Pericardium fibroblast (primary cell): Measurements from ENCODE around the gene ARL6IP5. TPM values are rescaled to one million over a fixed set of nuclear protein-coding genes. Genes with fewer than 3 reads are reported as not detected.

Experiments
- total RNA-seq: library from RNA; depleted of rRNA; stranded (reverse); fragments of >200 nt; gene quantifications from 2 replicates; pipeline ENCODE4 v1.2.3, GENCODE V29; 2015

Gene ARL6IP5
- 106 and 134 TPM in 2 replicates for total RNA-seq

GRCh38 chr3:69084326-69085167 is at the start of gene ARL6IP5:
Gene ARL6IP5 (plus strand): TSS chr3:69084937. CDS start chr3:69085048, 111 bp downstream.

DNA sequence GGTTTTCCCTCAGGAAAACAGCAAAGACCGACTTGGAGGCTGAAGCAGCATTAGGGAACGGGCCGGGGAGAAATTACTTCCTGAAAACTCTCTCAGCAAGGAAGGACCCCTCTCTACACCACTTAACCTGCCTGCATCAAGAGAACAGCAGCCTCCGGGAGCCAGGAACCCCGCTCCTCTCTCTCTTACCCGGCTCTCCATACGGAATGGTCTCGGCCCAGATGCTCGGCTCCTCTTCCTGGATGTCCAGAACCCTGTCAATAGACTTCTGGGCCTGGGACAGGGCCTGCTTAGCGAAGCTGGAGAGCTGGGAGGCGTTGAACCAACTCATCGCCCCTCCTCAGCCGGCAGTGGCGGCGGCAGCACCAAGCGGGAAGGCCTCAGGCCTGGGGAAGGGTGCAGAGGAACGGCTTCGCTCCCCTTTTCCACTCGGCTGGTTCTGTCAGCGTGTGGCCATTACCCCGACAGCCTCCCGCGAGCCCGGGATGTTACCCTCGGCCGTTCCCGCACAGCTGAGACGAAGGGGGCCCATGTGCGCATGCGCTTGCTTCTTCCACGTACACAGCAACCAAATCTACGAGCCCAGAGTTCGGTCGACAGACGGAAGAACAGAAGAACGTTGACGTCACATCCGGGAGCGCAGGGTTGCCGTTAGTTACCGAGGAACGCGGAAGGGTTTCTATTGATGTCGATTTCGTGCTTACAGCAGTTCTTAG is 32.8 kb upstream of the ARL6IP5 start, which contains the start of gene TMF1:
TSS of gene TMF1 (minus strand) at position 578 of the 716 bp plus-strand sequence. CDS start at position 331, 247 bp downstream.

DNA sequence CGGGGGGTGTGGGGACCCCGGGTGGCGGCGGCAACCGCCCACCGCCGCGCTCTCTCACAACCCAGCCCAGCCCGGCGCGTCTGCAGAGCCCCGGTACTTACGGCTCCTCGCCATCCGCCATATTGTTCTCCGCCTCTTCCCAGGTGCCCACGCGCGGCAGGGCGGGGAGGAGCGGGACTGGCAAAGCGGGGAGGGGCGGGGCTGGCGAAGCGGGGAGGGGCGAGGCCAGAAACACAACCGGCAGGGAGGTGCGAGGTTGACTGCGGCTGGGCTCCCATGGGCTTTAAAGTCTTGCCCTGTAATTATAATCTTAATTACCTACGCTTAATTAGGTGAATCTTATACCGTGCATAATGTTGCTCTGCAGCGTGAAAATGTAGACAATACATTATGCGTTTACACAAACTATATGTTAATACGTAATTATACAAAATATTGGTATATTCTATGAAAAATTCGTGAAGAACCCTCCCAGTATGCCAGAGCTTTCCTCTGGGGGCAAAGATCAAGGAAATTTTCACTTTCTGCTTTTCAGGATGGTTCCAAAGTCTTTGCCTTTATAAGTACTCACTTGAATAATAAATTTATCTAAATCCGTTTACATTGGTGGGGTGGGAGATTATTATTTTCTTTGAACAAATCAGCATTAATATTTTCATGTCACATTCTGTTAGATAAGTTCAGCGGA is 4.4 kb upstream of the ARL6IP5 start, which contains the start of gene UBA3:
TSS of gene UBA3 (minus strand) at position 133 of the 688 bp plus-strand sequence. CDS start at position 121, 12 bp downstream.

GRCh38 chr3:69122403-69122802 is 37.7 kb downstream of the ARL6IP5 start, which contains the start of gene LMOD3:
Gene LMOD3 (minus strand): TSS chr3:69122595. CDS start chr3:69122386, 209 bp downstream.

Other genes starting within 250 kb of the ARL6IP5 start
- not detected in 2 replicates for gene TAFA4, start 152.4 kb upstream of the ARL6IP5 start, total RNA-seq
- 15.7 and 40.6 TPM in 2 replicates for gene EOGT, start 71.3 kb upstream of the ARL6IP5 start, total RNA-seq
- gene TMF1, start 32.6 kb upstream of the ARL6IP5 start, total RNA-seq, result 15.7 and 19.4 TPM in 2 replicates
- 41.1 and 42.2 TPM in 2 replicates for gene UBA3, start 4.6 kb upstream of the ARL6IP5 start, total RNA-seq
- gene LMOD3, start 37.7 kb downstream of the ARL6IP5 start, total RNA-seq, result 0.26 TPM in 1 of 2 replicates, not detected in the other